Tongue (tissue), 2 donors: ENCODE data around the gene JDP2. TPM values are rescaled to one million over a fixed set of nuclear protein-coding genes. Genes with fewer than 3 reads are reported as not detected.

ENCODE experiments used
- DNase-seq: peaks from one replicate; pipeline ENCODE4 v3.0.0-alpha.2; 2015
- total RNA-seq: library from RNA; depleted of rRNA; stranded (reverse); fragments of >200 nt; gene quantifications from one replicate; pipeline ENCODE4 v1.2.3, GENCODE V29; 2014

The JDP2 gene
- total RNA-seq, 1 donor from 2014 or later, result 54.7 TPM

GRCh38 chr14:75515629-75515996 is 87.8 kb downstream of the JDP2 start:
- DNase-seq, result no peak

GRCh38 chr14:75518625-75519024 is 90.8 kb downstream of the JDP2 start:
- no peak for DNase-seq

- DNase-seq, result no peak
These were observed 91.6 kb downstream of the JDP2 start for GRCh38 chr14:75519394-75519793.

GRCh38 chr14:75519826-75520728 is 92.3 kb downstream of the JDP2 start:
- DNase-seq, result no peak

- DNase-seq, result no peak
These were observed 93.0 kb downstream of the JDP2 start for GRCh38 chr14:75520852-75521251.

GRCh38 chr14:75521415-75522199 is 93.8 kb downstream of the JDP2 start:
- no peak for DNase-seq

GRCh38 chr14:75522224-75522982 is 94.6 kb downstream of the JDP2 start, which contains the start of gene BATF:
Gene BATF (plus strand): TSS chr14:75522469. CDS start chr14:75522683, 214 bp downstream.
- DNase-seq, result no peak

- no peak for DNase-seq
These were observed 95.1 kb downstream of the JDP2 start for GRCh38 chr14:75522983-75523318.

Other genes with a start within 250 kb of the JDP2 start
- gene FOS, start 149.2 kb upstream of the JDP2 start, total RNA-seq, result 136 TPM
- not detected for gene BATF, start 94.4 kb downstream of the JDP2 start, total RNA-seq
- gene FLVCR2, start 150.6 kb downstream of the JDP2 start, total RNA-seq, result 6.9 TPM
- 3.6 TPM for gene ERG28, start 232.9 kb downstream of the JDP2 start, total RNA-seq
- gene TTLL5, start 233.2 kb downstream of the JDP2 start, total RNA-seq, result 33.7 TPM